Loucy (cell line): ENCODE results near the gene NOM1.

Experiments
- CTCF ChIP-seq: fragments of 200-600 bp; sonication (generic); conservative IDR thresholded peaks from 2 replicates; pipeline ENCODE4 v1.5.1; 2014; ENCODE audit warnings: mild to moderate bottlenecking, antibody characterized with exemption, low read length
- EZH2phosphoT487 ChIP-seq: fragments of 200-600 bp; IDR thresholded peaks from 2 replicates; pipeline ENCODE4 v1.6.1; 2018; ENCODE audit warnings: antibody characterized with exemption, mild to moderate bottlenecking, moderate library complexity, borderline replicate concordance

DNA sequence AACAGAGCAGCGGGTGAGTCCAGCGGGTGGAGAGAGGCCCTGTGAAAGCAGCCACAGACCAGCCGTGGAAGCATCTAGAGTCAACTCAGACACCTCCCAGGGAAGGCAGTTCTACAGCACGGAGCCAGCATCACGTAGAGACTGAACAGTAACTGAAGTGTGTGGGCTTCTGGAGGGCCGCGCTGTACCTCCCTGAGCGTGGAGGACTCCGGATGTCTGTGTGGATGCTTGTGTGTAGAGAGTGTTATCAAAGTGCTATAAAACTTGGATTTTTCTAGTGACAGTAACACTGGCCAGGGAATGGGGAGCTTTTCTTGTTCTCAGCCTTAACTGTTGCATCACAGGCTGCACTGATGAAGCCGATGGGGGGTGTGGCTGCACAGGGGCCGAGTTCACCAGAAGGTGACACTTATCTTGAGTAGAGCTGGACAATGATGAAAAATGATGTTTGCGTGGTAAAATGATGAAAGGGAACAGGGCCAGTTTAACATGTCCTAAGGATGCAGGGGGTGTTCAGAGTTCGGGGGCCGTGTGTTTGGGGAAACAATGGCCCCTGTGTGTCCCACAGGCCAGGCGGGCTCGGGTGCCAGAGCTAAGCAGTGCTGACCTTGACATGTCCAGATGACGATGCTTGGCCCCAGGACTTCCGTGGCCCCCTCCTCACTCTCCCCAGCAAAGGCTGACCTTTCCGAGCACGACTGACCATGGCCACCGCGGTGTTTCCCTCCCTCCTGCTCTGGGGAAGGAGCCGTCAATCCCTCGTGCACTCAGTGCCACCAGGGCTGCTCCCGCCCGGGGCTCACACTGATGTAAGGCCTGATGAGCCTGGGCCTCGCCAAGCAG is 39.1 kb downstream of the NOM1 start:
- TF ChIP-seq EZH2phosphoT487 = no peak
- no peak for TF ChIP-seq CTCF
